Testis (tissue), 2 donors: ENCODE measurements around the gene VOPP1.

Source experiments
- POLR2A ChIP-seq: fragments of 450-650 bp; IDR thresholded peaks from one replicate; pipeline ENCODE4 v1.6.1; 2017; ENCODE audit warnings: antibody characterized with exemption, mild to moderate bottlenecking, moderate library complexity
- TF ChIP-seq, protein P1 (sequence below), 3 experiments: fragments of 450-650 bp in 2 of 3; fragments of 200-600 bp in 1 of 3; sonication (generic) in 1 of 3; IDR thresholded peaks; one replicate each; pipeline ENCODE4 v1.5.1; 2016 to 2019; ENCODE audit warnings: antibody characterized with exemption in 3 of 3, mild to moderate bottlenecking in 2 of 3, moderate library complexity in 1 of 3

DNA sequence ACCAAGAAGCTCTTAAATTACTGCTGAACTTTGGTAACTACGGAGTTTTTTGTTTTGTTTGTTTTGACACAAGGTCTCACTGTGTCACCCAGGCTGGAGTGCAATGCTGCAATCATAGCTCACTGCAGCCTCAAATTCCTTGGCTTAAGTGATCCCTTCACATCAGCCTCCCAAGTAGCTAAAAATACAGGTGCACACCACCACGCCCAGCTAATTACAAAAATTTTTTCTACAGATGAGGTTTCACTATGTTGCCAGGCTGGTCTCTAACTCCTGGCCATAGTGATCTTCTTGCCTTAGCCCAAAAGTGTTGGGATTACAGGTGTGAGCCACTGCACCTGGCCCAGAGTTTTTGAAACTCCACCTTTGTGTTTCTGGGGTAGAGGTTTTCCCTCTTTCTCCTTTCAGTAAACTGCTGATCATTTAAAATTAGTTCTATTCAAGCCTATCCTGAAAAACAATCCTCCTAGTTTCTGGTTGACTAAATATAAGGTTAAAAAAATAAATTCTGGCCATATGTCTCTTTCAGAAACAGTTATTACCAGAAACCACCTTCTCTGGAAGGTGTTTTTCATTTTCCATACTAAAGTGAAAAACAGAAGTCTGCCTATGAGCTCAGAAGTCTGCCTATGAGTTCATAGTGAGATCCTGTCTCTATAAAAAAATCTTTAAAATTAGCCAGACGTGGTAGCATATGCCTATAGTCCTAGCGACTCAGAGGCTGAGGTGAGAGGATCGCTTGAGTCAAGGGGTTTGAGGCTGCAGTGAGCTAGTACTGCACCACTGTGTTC, 63.9 kb downstream of the VOPP1 start:
- TF ChIP-seq, protein P1, sequence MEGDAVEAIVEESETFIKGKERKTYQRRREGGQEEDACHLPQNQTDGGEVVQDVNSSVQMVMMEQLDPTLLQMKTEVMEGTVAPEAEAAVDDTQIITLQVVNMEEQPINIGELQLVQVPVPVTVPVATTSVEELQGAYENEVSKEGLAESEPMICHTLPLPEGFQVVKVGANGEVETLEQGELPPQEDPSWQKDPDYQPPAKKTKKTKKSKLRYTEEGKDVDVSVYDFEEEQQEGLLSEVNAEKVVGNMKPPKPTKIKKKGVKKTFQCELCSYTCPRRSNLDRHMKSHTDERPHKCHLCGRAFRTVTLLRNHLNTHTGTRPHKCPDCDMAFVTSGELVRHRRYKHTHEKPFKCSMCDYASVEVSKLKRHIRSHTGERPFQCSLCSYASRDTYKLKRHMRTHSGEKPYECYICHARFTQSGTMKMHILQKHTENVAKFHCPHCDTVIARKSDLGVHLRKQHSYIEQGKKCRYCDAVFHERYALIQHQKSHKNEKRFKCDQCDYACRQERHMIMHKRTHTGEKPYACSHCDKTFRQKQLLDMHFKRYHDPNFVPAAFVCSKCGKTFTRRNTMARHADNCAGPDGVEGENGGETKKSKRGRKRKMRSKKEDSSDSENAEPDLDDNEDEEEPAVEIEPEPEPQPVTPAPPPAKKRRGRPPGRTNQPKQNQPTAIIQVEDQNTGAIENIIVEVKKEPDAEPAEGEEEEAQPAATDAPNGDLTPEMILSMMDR (IDR thresholded peaks at IDR 0.05) = no peak
- no peak for TF ChIP-seq POLR2A
